ENCODE data around the gene CHST13. TPM values are rescaled to one million over a fixed set of nuclear protein-coding genes. Genes with fewer than 3 reads are reported as not detected.

Gene CHST13
- total RNA-seq, 1 experiment from 2014 or later = 0.52 TPM

- Histone ChIP-seq H4K20me1 (ENCODE audit: insufficient read depth) (peaks cover 9% of the 10 kb centered on the region; the same call in 1 of the 2 replicates), H3K4me3 (no peak overlapping the region), H3K9me2 (ENCODE audit: insufficient read depth) (no peaks in the 10 kb centered on the region), H3K4me1 (replicated peaks; ENCODE audit: insufficient read depth) (peaks cover 2% of the 10 kb centered on the region), H3K27me3 (ENCODE audit: insufficient read depth, low read depth) (no peaks in the 10 kb centered on the region), H3K9me3 (ENCODE audit: insufficient read depth, low read depth) (no peaks in the 10 kb centered on the region), H2AFZ (no peak overlapping the region), H3K36me3 (ENCODE audit: low read depth) (no peaks in the 10 kb centered on the region), H3F3A (ENCODE audit: insufficient read depth, low read depth) (peaks cover 8% of the 10 kb centered on the region; the same call in 1 of the 2 replicates), H3K27ac (no peak overlapping the region), H3K4me2 (no peak overlapping the region), H3K79me2 (ENCODE audit: low read depth) (peaks cover 14% of the 10 kb centered on the region)
- ChIA-PET POLR2A (ENCODE audit: unreplicated experiment) (no interaction called here), CTCF (no interaction called here)
- intact Hi-C loops (cut with micrococcal nuclease; ENCODE audit: unreplicated experiment) = loop anchor here (5.0 to 10.0 kb wide), 6 partner anchors 44 to 1066 kb away; partner anchors contain the start of genes CHST13 and PLXNA1
- no peak for DNase-seq
- no peak for TF ChIP-seq CTCF (conservative IDR thresholded peaks at IDR 0.05)
- TF ChIP-seq EZH2 (IDR thresholded peaks at IDR 0.05; ENCODE audit: low read depth) = no peak
- no TSS peak for BruUV-seq (replicated peaks)
These were observed 45.2 kb upstream of the CHST13 start for GRCh38 chr3:126478581-126479310.

- TF ChIP-seq CTCF (conservative IDR thresholded peaks at IDR 0.05) (no peak), EZH2 (IDR thresholded peaks at IDR 0.05; ENCODE audit: low read depth) (no peak)
- Histone ChIP-seq H4K20me1 (ENCODE audit: insufficient read depth) (0 out of 2 replicates have a peak, but pooled peaks cover under 1% of the 10 kb centered on the region), H3K4me1 (replicated peaks; ENCODE audit: insufficient read depth) (no peaks in the 10 kb centered on the region; the same call in 1 of the 2 replicates), H3K79me2 (ENCODE audit: low read depth) (peaks cover 5% of the 10 kb centered on the region), H3K9me3 (ENCODE audit: insufficient read depth, low read depth) (no peaks in the 10 kb centered on the region), H2AFZ (no peak overlapping the region), H3K27me3 (ENCODE audit: insufficient read depth, low read depth) (no peaks in the 10 kb centered on the region), H3K36me3 (ENCODE audit: low read depth) (no peaks in the 10 kb centered on the region), H3K9me2 (ENCODE audit: insufficient read depth) (no peaks in the 10 kb centered on the region), H3F3A (ENCODE audit: insufficient read depth, low read depth) (peaks cover 5% of the 10 kb centered on the region; the same call in 1 of the 2 replicates), H3K27ac (no peak overlapping the region), H3K4me3 (no peak overlapping the region), H3K4me2 (no peak overlapping the region)
- BruUV-seq (replicated peaks) = no TSS peak
- CTCF ChIA-PET = no interaction called here
- intact Hi-C loops (cut with micrococcal nuclease; ENCODE audit: unreplicated experiment) = loop anchor here (5.0 to 10.0 kb wide), 6 partner anchors 43 to 1065 kb away; partner anchors contain the start of genes CHST13 and PLXNA1
- POLR2A ChIA-PET (ENCODE audit: unreplicated experiment) = no interaction called here
- no peak for DNase-seq
These were observed 44.3 kb upstream of the CHST13 start for GRCh38 chr3:126479642-126480041.

- Histone ChIP-seq H3K27me3 (ENCODE audit: insufficient read depth, low read depth) (no peaks in the 10 kb centered on the region), H3K9me3 (ENCODE audit: insufficient read depth, low read depth) (no peaks in the 10 kb centered on the region), H3K4me1 (replicated peaks; ENCODE audit: insufficient read depth) (no peaks in the 10 kb centered on the region; the same call in 1 of the 2 replicates), H3K9me2 (ENCODE audit: insufficient read depth) (no peaks in the 10 kb centered on the region), H3K4me2 (no peak overlapping the region), H2AFZ (no peak overlapping the region), H3K36me3 (ENCODE audit: low read depth) (no peaks in the 10 kb centered on the region), H4K20me1 (ENCODE audit: insufficient read depth) (no peaks in the 10 kb centered on the region), H3F3A (ENCODE audit: insufficient read depth, low read depth) (peaks cover 5% of the 10 kb centered on the region; the same call in 1 of the 2 replicates), H3K27ac (no peak overlapping the region), H3K4me3 (no peak overlapping the region), H3K79me2 (ENCODE audit: low read depth) (no peaks in the 10 kb centered on the region)
- no TSS peak for BruUV-seq (replicated peaks)
- no peak for DNase-seq
- ChIA-PET POLR2A (ENCODE audit: unreplicated experiment) (no interaction called here), CTCF (no interaction called here)
- TF ChIP-seq EZH2 (IDR thresholded peaks at IDR 0.05; ENCODE audit: low read depth) (no peak), CTCF (conservative IDR thresholded peaks at IDR 0.05) (no peak)
- intact Hi-C loops (cut with micrococcal nuclease; ENCODE audit: unreplicated experiment) = no loop called here
These were observed 43.7 kb upstream of the CHST13 start for GRCh38 chr3:126480206-126480605.

Data from PC-9 (cell line).